HCT116 (cell line): Measurements from ENCODE around the gene WASL. TPM values are rescaled to one million over a fixed set of nuclear protein-coding genes. Genes with fewer than 3 reads are reported as not detected.
A peak's percentile ranks its signal among the peaks of the same experiment; 100 is the strongest.

Experiments used
- ATAC-seq: fragments of 200-7000 bp; cut with Tn5 transposase; 2 replicates; pipeline ENCODE4 v1.9.1; 2020; ENCODE audit warnings: mild to moderate bottlenecking, moderate library complexity
- BruUV-seq: library from RNA; stranded (reverse); fragments of 400-500 nt; replicated peaks from 2 replicates; lab custom pipeline; 2021; lab: Mats Ljungman, UMichigan
- CTCF ChIA-PET: fragments of 300-600 bp; sonication (Branson Sonifier 250); formaldehyde crosslinking; loops from one replicate; lab custom pipeline; 2021; ENCODE audit warnings: antibody characterized with exemption; lab: Charles Lee
- POLR2A ChIA-PET: fragments of 300-600, 350-600 bp; sonication (Branson Sonifier 250); formaldehyde crosslinking; loops from one replicate; lab custom pipeline; 2021; ENCODE audit warnings: antibody characterized with exemption; lab: Charles Lee
- RAD21 ChIA-PET, 2 experiments: fragments of 300-600 bp; sonication (Branson Sonifier 250); formaldehyde crosslinking; loops; one replicate each; lab custom pipeline; 2023; ENCODE audit warnings: low total read pairs in 2 of 2; ENCODE audit not compliant: uncharacterized antibody in 2 of 2, unreplicated experiment in 2 of 2, low non-redundant PET in 1 of 2; lab: Charles Lee
- DNase-seq: peaks from one replicate; pipeline ENCODE4 v3.0.0-alpha.2; 2010; ENCODE audit warnings: low read depth, low spot score
- H2AFZ ChIP-seq: fragments of 200-600 bp; shearing (Covaris generic), sonication (generic); 2 replicates; pipeline ENCODE4 v1.6.1; 2017; ENCODE audit warnings: low read depth, mixed run types, mixed read lengths, antibody characterized with exemption, low read length; ENCODE audit not compliant: poor library complexity, severe bottlenecking
- H3K27ac ChIP-seq: 2 replicates; pipeline ENCODE4 v1.5.1; 2012; ENCODE audit warnings: low read depth, low read length
- H3K27me3 ChIP-seq: fragments of 200-600 bp; sonication (generic); 2 replicates; pipeline ENCODE4 v1.6.1; 2016; ENCODE audit warnings: mixed run types, low read length, mixed read lengths; ENCODE audit not compliant: insufficient read depth
- H3K36me3 ChIP-seq, 2 experiments: fragments of 200-500 bp in 1 of 2; fragments of 200-600 bp in 1 of 2; sonication (Bioruptor generic) in 1 of 2; sonication (generic) in 1 of 2; 2 replicates each; pipeline versions ENCODE4 v1.5.1 to v1.6.1; 2014 to 2016; ENCODE audit warnings: low read length in 2 of 2, inconsistent platforms in 1 of 2, mixed read lengths in 1 of 2, mixed run types in 1 of 2; ENCODE audit not compliant: insufficient read depth in 2 of 2, control insufficient read depth in 1 of 2
- H3K4me1 ChIP-seq, 2 experiments: fragments of 200-600 bp in 1 of 2; sonication (generic) in 1 of 2; 2 replicates each; pipeline versions ENCODE4 v1.5.1 to v1.6.1; 2012 to 2017; ENCODE audit warnings: low read length in 2 of 2, inconsistent platforms in 1 of 2, mild to moderate bottlenecking in 1 of 2, mixed read lengths in 1 of 2, mixed run types in 1 of 2, moderate library complexity in 1 of 2; ENCODE audit not compliant: insufficient read depth in 2 of 2, control insufficient read depth in 1 of 2
- H3K4me2 ChIP-seq: fragments of 200-600 bp; sonication (generic); 2 replicates; pipeline ENCODE4 v1.6.1; 2017; ENCODE audit warnings: mixed run types, low read length, mixed read lengths
- H3K4me3 ChIP-seq, 2 experiments: fragments of 200-600 bp in 1 of 2; sonication (generic) in 1 of 2; replicated peaks in 1 of 2; 2 replicates each; pipeline ENCODE4 v1.5.1; 2011 to 2016; ENCODE audit warnings: low read length in 2 of 2, control low read depth in 1 of 2, low read depth in 1 of 2, mild to moderate bottlenecking in 1 of 2, mixed read lengths in 1 of 2, mixed run types in 1 of 2
- H3K79me2 ChIP-seq: fragments of 200-600 bp; sonication (generic); 2 replicates; pipeline ENCODE4 v1.6.1; 2017; ENCODE audit warnings: mild to moderate bottlenecking, mixed run types, low read length, moderate library complexity, mixed read lengths; ENCODE audit not compliant: insufficient read depth
- H3K9ac ChIP-seq: fragments of 200-600 bp; sonication (generic); 2 replicates; pipeline ENCODE4 v1.6.1; 2016; ENCODE audit warnings: low read length, mixed read lengths
- H3K9me2 ChIP-seq: fragments of 200-600 bp; sonication (generic), shearing (Covaris generic); 2 replicates; pipeline ENCODE4 v1.6.1; 2017; ENCODE audit warnings: mixed run types, mild to moderate bottlenecking, moderate library complexity; ENCODE audit not compliant: insufficient read depth
- H3K9me3 ChIP-seq, 2 experiments: fragments of 200-500 bp in 1 of 2; fragments of 200-600 bp in 1 of 2; sonication (Bioruptor generic) in 1 of 2; sonication (generic) in 1 of 2; 2 replicates each; pipeline ENCODE4 v1.6.1; 2014 to 2017; ENCODE audit warnings: low read length in 2 of 2, mixed read lengths in 2 of 2, inconsistent platforms in 1 of 2, low read depth in 1 of 2, mild to moderate bottlenecking in 1 of 2, mixed run types in 1 of 2, moderate library complexity in 1 of 2; ENCODE audit not compliant: control insufficient read depth in 1 of 2, insufficient read depth in 1 of 2
- H4K20me1 ChIP-seq: fragments of 200-600 bp; sonication (generic), shearing (Covaris generic); 2 replicates; pipeline ENCODE4 v1.6.1; 2017; ENCODE audit warnings: mixed run types, mild to moderate bottlenecking, moderate library complexity; ENCODE audit not compliant: insufficient read depth
- ATF3 ChIP-seq: IDR thresholded peaks from 2 replicates; pipeline ENCODE4 v1.6.1; 2012
- CBX3 ChIP-seq: IDR thresholded peaks from 2 replicates; pipeline ENCODE4 v1.6.1; 2012; ENCODE audit warnings: low read depth
- CEBPB ChIP-seq: IDR thresholded peaks from 2 replicates; pipeline ENCODE4 v1.6.1; 2012; ENCODE audit warnings: low read depth
- CTCF ChIP-seq, 3 experiments: fragments of 200-600 bp in 1 of 3; sonication (generic) in 1 of 3; IDR thresholded peaks in 2 of 3; conservative IDR thresholded peaks in 1 of 3; 2 replicates each; pipeline ENCODE4 v1.5.1; 2012 to 2017; ENCODE audit warnings: low read depth in 2 of 3, low read length in 2 of 3, antibody characterized with exemption in 1 of 3, borderline replicate concordance in 1 of 3, control low read depth in 1 of 3, mild to moderate bottlenecking in 1 of 3, mixed read lengths in 1 of 3, mixed run types in 1 of 3, moderate library complexity in 1 of 3; ENCODE audit not compliant: insufficient read depth in 1 of 3
- EGR1 ChIP-seq: IDR thresholded peaks from 2 replicates; pipeline ENCODE4 v1.6.1; 2012; ENCODE audit warnings: low read depth
- EZH2 ChIP-seq: fragments of 200-600 bp; sonication (generic); IDR thresholded peaks from 2 replicates; pipeline ENCODE4 v1.6.1; 2017; ENCODE audit warnings: antibody characterized with exemption, mixed run types
- POLR2AphosphoS5 ChIP-seq: IDR thresholded peaks from 2 replicates; pipeline ENCODE4 v1.6.1; 2011; ENCODE audit warnings: mild to moderate bottlenecking, low read depth, low read length, moderate library complexity
- RAD21 ChIP-seq: IDR thresholded peaks from 2 replicates; pipeline ENCODE4 v1.6.1; 2012; ENCODE audit warnings: low read depth, mild to moderate bottlenecking
- REST ChIP-seq: IDR thresholded peaks from 2 replicates; pipeline ENCODE4 v1.6.1; 2012; ENCODE audit warnings: low read depth
- SP1 ChIP-seq: IDR thresholded peaks from 2 replicates; pipeline ENCODE4 v1.6.1; 2012; ENCODE audit warnings: low read depth
- TCF7L2 ChIP-seq: IDR thresholded peaks from 2 replicates; pipeline ENCODE4 v1.7.0; 2011; ENCODE audit warnings: borderline replicate concordance, inconsistent platforms; ENCODE audit not compliant: insufficient read depth, insufficient read length; ENCODE audit errors: extremely low read depth
- YY1 ChIP-seq: IDR thresholded peaks from 2 replicates; pipeline ENCODE4 v1.6.1; 2011; ENCODE audit warnings: low read length, low read depth, moderate library complexity, mild to moderate bottlenecking; ENCODE audit not compliant: insufficient replicate concordance; ENCODE audit errors: extremely low read depth
- ZBTB33 ChIP-seq: IDR thresholded peaks from 2 replicates; pipeline ENCODE4 v1.6.1; 2011; ENCODE audit warnings: mild to moderate bottlenecking, low read length, moderate library complexity; ENCODE audit not compliant: insufficient replicate concordance; ENCODE audit errors: extremely low read depth
- ZFX ChIP-seq: fragments of 450-650 bp; IDR thresholded peaks from 2 replicates; pipeline ENCODE4 v1.6.1; 2017
- ZNF274 ChIP-seq: fragments of 200-500 bp; sonication (Bioruptor generic); IDR thresholded peaks from 2 replicates; pipeline ENCODE4 v1.6.1; 2014; ENCODE audit warnings: mild to moderate bottlenecking, low read depth, low read length, inconsistent platforms
- intact Hi-C: fragments of 100-400 bp; cut with micrococcal nuclease; formaldehyde crosslinking; loops from 2 replicates; pipeline ENCODE4 v1.10.0; 2022
- total RNA-seq: library from RNA; stranded (reverse); gene quantifications from one replicate; pipeline ENCODE4 v1.2.1, GENCODE V29; 2021; ENCODE audit not compliant: unreplicated experiment

The WASL gene
- total RNA-seq, 1 experiment from 2014 or later = 26.2 TPM

GRCh38 chr7:123637203-123637602, 111.6 kb downstream of the WASL start:
- no peak overlapping the region for H2AFZ ChIP-seq
- POLR2A ChIA-PET = interaction anchor here (0.7 kb wide), 1 partner anchor 42 kb away, joined by 3 read pairs; no protein-coding TSS in a partner anchor

More at GRCh38 chr7:123637203-123637602, 111.6 kb downstream of the WASL start:
- DNase-seq (no peak), ATAC-seq (no peak; the same call in 1 of the 2 replicates)
- Histone ChIP-seq H3K9ac (no peak overlapping the region), H3K4me3 (no peak overlapping the region), H3K79me2 (no peaks in the 10 kb centered on the region), H4K20me1 (no peaks in the 10 kb centered on the region), H3K27me3 (no peaks in the 10 kb centered on the region), H3K4me2 (no peak overlapping the region), H3K36me3 (no peaks in the 10 kb centered on the region), H3K9me2 (no peaks in the 10 kb centered on the region; the same call in 1 of the 2 replicates), H3K9me3 (no peaks in the 10 kb centered on the region), H3K4me1 (peaks cover 0 to 8% of the 10 kb centered on the region in 2 experiments; a peak in 1 of 4 replicates), H3K27ac (no peak overlapping the region)
- intact Hi-C loops = loop anchor here (5.0 to 10.0 kb wide), 2 partner anchors 65 to 142 kb away; no protein-coding TSS in a partner anchor
- ChIA-PET CTCF (interaction anchor here (0.9 to 3.0 kb wide), 10 partner anchors 13 to 518 kb away, joined by 3 to 23 read pairs (median 6); no protein-coding TSS in a partner anchor), RAD21 (interaction anchor here in 1 of 2 experiments (0.8 kb wide), 1 partner anchor 235 kb away, joined by 4 read pairs; no protein-coding TSS in a partner anchor)
- no TSS peak for BruUV-seq
- TF ChIP-seq ZBTB33 (no peak), TCF7L2 (no peak), RAD21 (0 out of 2 replicates have a peak, but pooled peaks have one; percentile 13), YY1 (no peak), POLR2AphosphoS5 (no peak), CEBPB (no peak), EGR1 (no peak), ATF3 (no peak), ZFX (no peak), EZH2 (no peak), SP1 (no peak), CTCF (IDR thresholded peaks at IDR 0.05 in 2 of 3, conservative IDR thresholded peaks at IDR 0.05 in 1 of 3; ENCODE audit: borderline replicate concordance in 1 of 3, insufficient read depth in 1 of 3, low read depth in 2 of 3, low read length in 2 of 3) (0 out of 6 replicates have a peak, but pooled peaks of 1 of the 3 experiments have one; percentile 3), REST (no peak), ZNF274 (no peak), CBX3 (no peak)
